Measurements from ENCODE around the gene GABRR2.

DNA sequence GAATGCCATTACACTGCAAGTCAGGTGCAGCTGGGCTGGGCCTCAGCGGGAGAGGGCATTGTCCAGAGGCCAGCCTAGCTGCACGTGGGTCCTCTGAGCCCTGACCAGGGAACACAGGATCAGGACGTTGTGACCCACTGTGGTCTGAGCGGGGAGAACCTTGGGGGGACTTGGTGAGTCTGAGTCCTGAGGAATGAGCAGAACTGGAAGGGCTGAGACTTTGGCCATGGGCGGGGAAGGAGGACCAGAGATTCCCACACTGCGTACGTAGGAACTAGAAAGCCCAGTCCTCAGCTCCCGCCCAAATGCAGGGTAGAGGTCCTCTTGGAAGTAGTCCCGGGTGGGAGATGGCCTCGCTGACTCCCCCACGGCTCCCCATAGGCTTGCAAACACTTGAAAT lies 42.5 kb downstream of the GABRR2 start:
- TF ChIP-seq POLR2AphosphoS5 (IDR thresholded peaks at IDR 0.05) (no peak), TAF1 (IDR thresholded peaks at IDR 0.05; ENCODE audit: low read depth) (no peak), EP300 (conservative IDR thresholded peaks at IDR 0.05; ENCODE audit: poor library complexity, severe bottlenecking) (no peak), MXI1 (conservative IDR thresholded peaks at IDR 0.05; ENCODE audit: poor library complexity, severe bottlenecking) (no peak), EZH2 (IDR thresholded peaks at IDR 0.05; ENCODE audit: borderline replicate concordance, insufficient read depth, low read length, poor library complexity, severe bottlenecking) (no peak), SMC3 (conservative IDR thresholded peaks at IDR 0.05; ENCODE audit: poor library complexity) (no peak)
- TF ChIP-seq, protein P1, sequence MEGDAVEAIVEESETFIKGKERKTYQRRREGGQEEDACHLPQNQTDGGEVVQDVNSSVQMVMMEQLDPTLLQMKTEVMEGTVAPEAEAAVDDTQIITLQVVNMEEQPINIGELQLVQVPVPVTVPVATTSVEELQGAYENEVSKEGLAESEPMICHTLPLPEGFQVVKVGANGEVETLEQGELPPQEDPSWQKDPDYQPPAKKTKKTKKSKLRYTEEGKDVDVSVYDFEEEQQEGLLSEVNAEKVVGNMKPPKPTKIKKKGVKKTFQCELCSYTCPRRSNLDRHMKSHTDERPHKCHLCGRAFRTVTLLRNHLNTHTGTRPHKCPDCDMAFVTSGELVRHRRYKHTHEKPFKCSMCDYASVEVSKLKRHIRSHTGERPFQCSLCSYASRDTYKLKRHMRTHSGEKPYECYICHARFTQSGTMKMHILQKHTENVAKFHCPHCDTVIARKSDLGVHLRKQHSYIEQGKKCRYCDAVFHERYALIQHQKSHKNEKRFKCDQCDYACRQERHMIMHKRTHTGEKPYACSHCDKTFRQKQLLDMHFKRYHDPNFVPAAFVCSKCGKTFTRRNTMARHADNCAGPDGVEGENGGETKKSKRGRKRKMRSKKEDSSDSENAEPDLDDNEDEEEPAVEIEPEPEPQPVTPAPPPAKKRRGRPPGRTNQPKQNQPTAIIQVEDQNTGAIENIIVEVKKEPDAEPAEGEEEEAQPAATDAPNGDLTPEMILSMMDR (IDR thresholded peaks at IDR 0.05; ENCODE audit: poor library complexity, severe bottlenecking) = no peak
- TF ChIP-seq, protein P2, sequence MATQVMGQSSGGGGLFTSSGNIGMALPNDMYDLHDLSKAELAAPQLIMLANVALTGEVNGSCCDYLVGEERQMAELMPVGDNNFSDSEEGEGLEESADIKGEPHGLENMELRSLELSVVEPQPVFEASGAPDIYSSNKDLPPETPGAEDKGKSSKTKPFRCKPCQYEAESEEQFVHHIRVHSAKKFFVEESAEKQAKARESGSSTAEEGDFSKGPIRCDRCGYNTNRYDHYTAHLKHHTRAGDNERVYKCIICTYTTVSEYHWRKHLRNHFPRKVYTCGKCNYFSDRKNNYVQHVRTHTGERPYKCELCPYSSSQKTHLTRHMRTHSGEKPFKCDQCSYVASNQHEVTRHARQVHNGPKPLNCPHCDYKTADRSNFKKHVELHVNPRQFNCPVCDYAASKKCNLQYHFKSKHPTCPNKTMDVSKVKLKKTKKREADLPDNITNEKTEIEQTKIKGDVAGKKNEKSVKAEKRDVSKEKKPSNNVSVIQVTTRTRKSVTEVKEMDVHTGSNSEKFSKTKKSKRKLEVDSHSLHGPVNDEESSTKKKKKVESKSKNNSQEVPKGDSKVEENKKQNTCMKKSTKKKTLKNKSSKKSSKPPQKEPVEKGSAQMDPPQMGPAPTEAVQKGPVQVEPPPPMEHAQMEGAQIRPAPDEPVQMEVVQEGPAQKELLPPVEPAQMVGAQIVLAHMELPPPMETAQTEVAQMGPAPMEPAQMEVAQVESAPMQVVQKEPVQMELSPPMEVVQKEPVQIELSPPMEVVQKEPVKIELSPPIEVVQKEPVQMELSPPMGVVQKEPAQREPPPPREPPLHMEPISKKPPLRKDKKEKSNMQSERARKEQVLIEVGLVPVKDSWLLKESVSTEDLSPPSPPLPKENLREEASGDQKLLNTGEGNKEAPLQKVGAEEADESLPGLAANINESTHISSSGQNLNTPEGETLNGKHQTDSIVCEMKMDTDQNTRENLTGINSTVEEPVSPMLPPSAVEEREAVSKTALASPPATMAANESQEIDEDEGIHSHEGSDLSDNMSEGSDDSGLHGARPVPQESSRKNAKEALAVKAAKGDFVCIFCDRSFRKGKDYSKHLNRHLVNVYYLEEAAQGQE (IDR thresholded peaks at IDR 0.05; ENCODE audit: borderline replicate concordance) = no peak
